Measurements from ENCODE around the gene LRBA.

LRBA gene

GRCh38 chr4:150355418-150355817, 659.7 kb downstream of the LRBA start:
- FAIRE-seq (no peak), DNase-seq (ENCODE audit: insufficient read length, low spot score) (no peak)
- TF ChIP-seq PAX5 (IDR thresholded peaks at IDR 0.05; ENCODE audit: insufficient read depth, low read length, severe bottlenecking) (no peak), SPI1 (IDR thresholded peaks at IDR 0.05; ENCODE audit: low read depth, low read length) (no peak), POU2F2 (IDR thresholded peaks at IDR 0.05; ENCODE audit: low read depth, low read length) (no peak), TAF1 (IDR thresholded peaks at IDR 0.05; ENCODE audit: low read depth, low read length) (no peak), POLR2AphosphoS5 (IDR thresholded peaks at IDR 0.05; ENCODE audit: low read depth, low read length) (no peak), POLR2A (IDR thresholded peaks at IDR 0.05; ENCODE audit: low read depth, low read length) (no peak)

- DNase-seq (ENCODE audit: insufficient read length, low spot score) (no peak), FAIRE-seq (no peak)
- TF ChIP-seq PAX5 (IDR thresholded peaks at IDR 0.05; ENCODE audit: insufficient read depth, low read length, severe bottlenecking), result no peak
- no peak for TF ChIP-seq TAF1 (IDR thresholded peaks at IDR 0.05; ENCODE audit: low read depth, low read length)
- TF ChIP-seq POU2F2 (IDR thresholded peaks at IDR 0.05; ENCODE audit: low read depth, low read length), result no peak
- TF ChIP-seq POLR2AphosphoS5 (IDR thresholded peaks at IDR 0.05; ENCODE audit: low read depth, low read length), result no peak
- no peak for TF ChIP-seq SPI1 (IDR thresholded peaks at IDR 0.05; ENCODE audit: low read depth, low read length)
- TF ChIP-seq POLR2A (IDR thresholded peaks at IDR 0.05; ENCODE audit: low read depth, low read length), result no peak
These were observed 660.8 kb downstream of the LRBA start for GRCh38 chr4:150354214-150354796.

GRCh38 chr4:150348079-150348478, 667.0 kb downstream of the LRBA start:
- FAIRE-seq (no peak), DNase-seq (ENCODE audit: insufficient read length, low spot score) (no peak)
- no peak for TF ChIP-seq SPI1 (IDR thresholded peaks at IDR 0.05; ENCODE audit: low read depth, low read length)

- TF ChIP-seq SPI1 (IDR thresholded peaks at IDR 0.05; ENCODE audit: low read depth, low read length), result no peak
- TF ChIP-seq POLR2AphosphoS5 (IDR thresholded peaks at IDR 0.05; ENCODE audit: low read depth, low read length), result no peak
- no peak for TF ChIP-seq POLR2A (IDR thresholded peaks at IDR 0.05; ENCODE audit: low read depth, low read length)
- TF ChIP-seq PAX5 (IDR thresholded peaks at IDR 0.05; ENCODE audit: insufficient read depth, low read length, severe bottlenecking), result no peak
- TF ChIP-seq POU2F2 (IDR thresholded peaks at IDR 0.05; ENCODE audit: low read depth, low read length), result no peak
- no peak for TF ChIP-seq TAF1 (IDR thresholded peaks at IDR 0.05; ENCODE audit: low read depth, low read length)
- no peak for FAIRE-seq
- DNase-seq (ENCODE audit: insufficient read length, low spot score), result no peak
These were observed 669.8 kb downstream of the LRBA start for GRCh38 chr4:150345207-150345744.

GRCh38 chr4:150343796-150344195, 671.3 kb downstream of the LRBA start:
- DNase-seq (ENCODE audit: insufficient read length, low spot score), result no peak
- TF ChIP-seq PAX5 (IDR thresholded peaks at IDR 0.05; ENCODE audit: insufficient read depth, low read length, severe bottlenecking), result no peak
- TF ChIP-seq TAF1 (IDR thresholded peaks at IDR 0.05; ENCODE audit: low read depth, low read length), result no peak
- TF ChIP-seq POLR2A (IDR thresholded peaks at IDR 0.05; ENCODE audit: low read depth, low read length), result no peak
- no peak for TF ChIP-seq POLR2AphosphoS5 (IDR thresholded peaks at IDR 0.05; ENCODE audit: low read depth, low read length)
- no peak for TF ChIP-seq POU2F2 (IDR thresholded peaks at IDR 0.05; ENCODE audit: low read depth, low read length)
- TF ChIP-seq SPI1 (IDR thresholded peaks at IDR 0.05; ENCODE audit: low read depth, low read length), result no peak
- FAIRE-seq, result no peak

GRCh38 chr4:150342945-150343344, 672.1 kb downstream of the LRBA start:
- no peak for DNase-seq (ENCODE audit: insufficient read length, low spot score)
- FAIRE-seq, result no peak
- no peak for TF ChIP-seq PAX5 (IDR thresholded peaks at IDR 0.05; ENCODE audit: insufficient read depth, low read length, severe bottlenecking)
- TF ChIP-seq TAF1 (IDR thresholded peaks at IDR 0.05; ENCODE audit: low read depth, low read length), result no peak
- no peak for TF ChIP-seq POLR2AphosphoS5 (IDR thresholded peaks at IDR 0.05; ENCODE audit: low read depth, low read length)
- TF ChIP-seq POU2F2 (IDR thresholded peaks at IDR 0.05; ENCODE audit: low read depth, low read length), result no peak
- TF ChIP-seq POLR2A (IDR thresholded peaks at IDR 0.05; ENCODE audit: low read depth, low read length), result no peak
- no peak for TF ChIP-seq SPI1 (IDR thresholded peaks at IDR 0.05; ENCODE audit: low read depth, low read length)

GRCh38 chr4:150337734-150338133, 677.4 kb downstream of the LRBA start:
- no peak for FAIRE-seq
- no peak for DNase-seq (ENCODE audit: insufficient read length, low spot score)
- TF ChIP-seq POU2F2 (IDR thresholded peaks at IDR 0.05; ENCODE audit: low read depth, low read length), result no peak
- no peak for TF ChIP-seq SPI1 (IDR thresholded peaks at IDR 0.05; ENCODE audit: low read depth, low read length)
- TF ChIP-seq POLR2AphosphoS5 (IDR thresholded peaks at IDR 0.05; ENCODE audit: low read depth, low read length), result no peak
- TF ChIP-seq PAX5 (IDR thresholded peaks at IDR 0.05; ENCODE audit: insufficient read depth, low read length, severe bottlenecking), result no peak
- TF ChIP-seq TAF1 (IDR thresholded peaks at IDR 0.05; ENCODE audit: low read depth, low read length), result no peak
- no peak for TF ChIP-seq POLR2A (IDR thresholded peaks at IDR 0.05; ENCODE audit: low read depth, low read length)

GRCh38 chr4:150336676-150337412, 678.2 kb downstream of the LRBA start:
- DNase-seq (ENCODE audit: insufficient read length, low spot score) (no peak), FAIRE-seq (no peak)
- no peak for TF ChIP-seq SPI1 (IDR thresholded peaks at IDR 0.05; ENCODE audit: low read depth, low read length)
- no peak for TF ChIP-seq POLR2A (IDR thresholded peaks at IDR 0.05; ENCODE audit: low read depth, low read length)
- TF ChIP-seq POU2F2 (IDR thresholded peaks at IDR 0.05; ENCODE audit: low read depth, low read length), result no peak
- TF ChIP-seq POLR2AphosphoS5 (IDR thresholded peaks at IDR 0.05; ENCODE audit: low read depth, low read length), result no peak
- no peak for TF ChIP-seq TAF1 (IDR thresholded peaks at IDR 0.05; ENCODE audit: low read depth, low read length)
- no peak for TF ChIP-seq PAX5 (IDR thresholded peaks at IDR 0.05; ENCODE audit: insufficient read depth, low read length, severe bottlenecking)

GRCh38 chr4:150332961-150333360, 682.1 kb downstream of the LRBA start:
- FAIRE-seq (no peak), DNase-seq (ENCODE audit: insufficient read length, low spot score) (no peak)
- no peak for TF ChIP-seq POLR2AphosphoS5 (IDR thresholded peaks at IDR 0.05; ENCODE audit: low read depth, low read length)
- TF ChIP-seq PAX5 (IDR thresholded peaks at IDR 0.05; ENCODE audit: insufficient read depth, low read length, severe bottlenecking), result no peak

- no peak for DNase-seq (ENCODE audit: insufficient read length, low spot score)
- no peak for TF ChIP-seq POLR2AphosphoS5 (IDR thresholded peaks at IDR 0.05; ENCODE audit: low read depth, low read length)
- TF ChIP-seq SPI1 (IDR thresholded peaks at IDR 0.05; ENCODE audit: low read depth, low read length), result no peak
- TF ChIP-seq TAF1 (IDR thresholded peaks at IDR 0.05; ENCODE audit: low read depth, low read length), result no peak
- no peak for TF ChIP-seq POU2F2 (IDR thresholded peaks at IDR 0.05; ENCODE audit: low read depth, low read length)
- no peak for TF ChIP-seq POLR2A (IDR thresholded peaks at IDR 0.05; ENCODE audit: low read depth, low read length)
- TF ChIP-seq PAX5 (IDR thresholded peaks at IDR 0.05; ENCODE audit: insufficient read depth, low read length, severe bottlenecking), result no peak
- no peak for FAIRE-seq
These were observed 683.0 kb downstream of the LRBA start for GRCh38 chr4:150332086-150332485.

All from GM12891 (cell line).